HepG2 (cell line): Measurements from ENCODE around the gene WDHD1. TPM values are rescaled to one million over a fixed set of nuclear protein-coding genes. Genes with fewer than 3 reads are reported as not detected.

Experiments
- ATAC-seq: fragments of 200-7000 bp; cut with Tn5 transposase; 3 replicates; pipeline ENCODE4 v1.9.1; 2020; ENCODE audit warnings: mild to moderate bottlenecking, moderate library complexity
- BruUV-seq: library from RNA; stranded (reverse); fragments of 400-500 nt; replicated peaks from 2 replicates; lab custom pipeline; 2021; lab: Mats Ljungman, UMichigan
- CTCF ChIA-PET: fragments of 300-600 bp; formaldehyde crosslinking; extraction: SDS; loops from one replicate; lab custom pipeline; 2021; ENCODE audit warnings: low total read pairs, inconsistent platforms, low intra/inter-chr PET ratio; lab: Yijun Ruan, JAX
- POLR2A ChIA-PET: fragments of 350-600 bp; sonication (Branson Sonifier 250); formaldehyde crosslinking; loops from one replicate; lab custom pipeline; 2020; ENCODE audit warnings: antibody characterized with exemption, inconsistent platforms; lab: Yijun Ruan, JAX
- DNase-seq: peaks from one replicate; pipeline ENCODE4 v3.0.0-alpha.2; 2015; ENCODE audit warnings: low spot score
- FAIRE-seq: peaks from 3 replicates; lab custom pipeline; 2011; peaks lifted over from hg19 to GRCh38; lab: Jason Lieb, UNC
- H2AFZ ChIP-seq: one replicate; pipeline ENCODE4 v1.6.1; 2011; ENCODE audit warnings: low read length, inconsistent platforms
- H3K27ac ChIP-seq: fragments of 300-600 bp; 3 replicates; pipeline ENCODE4 v1.8.0; 2011; ENCODE audit warnings: mixed run types, mild to moderate bottlenecking, mixed read lengths, low read length, inconsistent platforms; ENCODE audit not compliant: insufficient read depth; ENCODE audit errors: extremely low read length
- H3K27me3 ChIP-seq, 2 experiments: fragments of 200-600 bp in 1 of 2; 2 replicates in 1 of 2; 3 replicates in 1 of 2; pipeline versions ENCODE4 v1.6.0 to v1.8.0; 2011; ENCODE audit warnings: low read length in 2 of 2, mild to moderate bottlenecking in 2 of 2, moderate library complexity in 2 of 2, inconsistent platforms in 1 of 2; ENCODE audit not compliant: insufficient read depth in 2 of 2, control insufficient read depth in 1 of 2
- H3K36me3 ChIP-seq, 2 experiments: fragments of 200-600 bp in 1 of 2; replicated peaks in 1 of 2; 2 replicates in 1 of 2; 3 replicates in 1 of 2; pipeline versions ENCODE4 v1.5.1 to v1.8.0; 2011; ENCODE audit warnings: low read length in 2 of 2, inconsistent platforms in 1 of 2; ENCODE audit not compliant: insufficient read depth in 2 of 2, control insufficient read depth in 1 of 2
- H3K4me1 ChIP-seq: 2 replicates; pipeline ENCODE4 v1.5.1; 2012; ENCODE audit warnings: low read length, inconsistent platforms; ENCODE audit not compliant: insufficient read depth
- H3K4me2 ChIP-seq: 2 replicates; pipeline ENCODE4 v1.6.0; 2011; ENCODE audit warnings: low read depth, low read length, inconsistent platforms
- H3K4me3 ChIP-seq, 3 experiments: fragments of 200-600 bp in 1 of 3; sonication (generic), shearing (Covaris generic) in 1 of 3; replicated peaks in 1 of 3; 2 replicates each; pipeline ENCODE4 v1.5.1; 2011 to 2016; ENCODE audit warnings: low read length in 3 of 3, inconsistent platforms in 2 of 3, low read depth in 2 of 3, mild to moderate bottlenecking in 2 of 3, control low read depth in 1 of 3, mixed read lengths in 1 of 3; ENCODE audit not compliant: insufficient read depth in 1 of 3
- H3K79me2 ChIP-seq: one replicate; pipeline ENCODE4 v1.6.1; 2011; ENCODE audit warnings: low read length, inconsistent platforms; ENCODE audit not compliant: insufficient read depth
- H3K9ac ChIP-seq: 2 replicates; pipeline ENCODE4 v1.6.0; 2011; ENCODE audit warnings: mild to moderate bottlenecking, low read depth, low read length, inconsistent platforms; ENCODE audit not compliant: insufficient read depth
- H3K9me3 ChIP-seq: 2 replicates; pipeline ENCODE4 v1.5.1; 2012; ENCODE audit warnings: mild to moderate bottlenecking, low read length
- H4K20me1 ChIP-seq: 2 replicates; pipeline ENCODE4 v1.6.0; 2011; ENCODE audit warnings: inconsistent platforms, mild to moderate bottlenecking, low read length, moderate library complexity; ENCODE audit not compliant: insufficient read depth
- MAFF ChIP-seq: IDR thresholded peaks from 2 replicates; pipeline ENCODE4 v1.6.1; 2011; ENCODE audit warnings: low read depth, low read length, improper control_type of control experiment
- MAFK ChIP-seq, 2 experiments: IDR thresholded peaks in 1 of 2; conservative IDR thresholded peaks in 1 of 2; 2 replicates each; pipeline ENCODE4 v1.6.1; 2011; ENCODE audit warnings: improper control_type of control experiment in 2 of 2, low read length in 2 of 2
- MED1 ChIP-seq: sonication (generic); formaldehyde crosslinking; IDR thresholded peaks from 2 replicates; pipeline ENCODE4 v1.4.0; 2020; ENCODE audit warnings: missing genetic modification reagents
- PRPF4 ChIP-seq: fragments of 200-400 bp; formaldehyde crosslinking; IDR thresholded peaks from 2 replicates; pipeline ENCODE4 v1.6.1; 2016; ENCODE audit warnings: low read length, low read depth; ENCODE audit not compliant: poor library complexity, severe bottlenecking
- SNAI1 ChIP-seq: sonication (generic); formaldehyde crosslinking; IDR thresholded peaks from 2 replicates; pipeline ENCODE4 v1.5.0; 2020; ENCODE audit warnings: mild to moderate bottlenecking, missing genetic modification reagents, borderline replicate concordance
- YEATS4 ChIP-seq: sonication (generic); formaldehyde crosslinking; IDR thresholded peaks from 2 replicates; pipeline ENCODE4 v1.4.0; 2020; ENCODE audit warnings: missing genetic modification reagents, borderline replicate concordance
- ZBTB49 ChIP-seq: sonication (generic); formaldehyde crosslinking; IDR thresholded peaks from 2 replicates; pipeline ENCODE4 v1.4.0; 2020; ENCODE audit warnings: missing genetic modification reagents, borderline replicate concordance
- ZFYVE20 ChIP-seq: sonication (generic); formaldehyde crosslinking; IDR thresholded peaks from 2 replicates; pipeline ENCODE4 v1.8.0; 2023; ENCODE audit warnings: low read depth, mild to moderate bottlenecking, moderate library complexity, missing genetic modification reagents, borderline replicate concordance
- ZNF709 ChIP-seq: sonication (generic); formaldehyde crosslinking; IDR thresholded peaks from 2 replicates; pipeline ENCODE4 v1.5.0; 2020; ENCODE audit warnings: mild to moderate bottlenecking, missing genetic modification reagents
- ZNF710 ChIP-seq: sonication (generic); formaldehyde crosslinking; IDR thresholded peaks from 2 replicates; pipeline ENCODE4 v1.5.0; 2020; ENCODE audit warnings: mild to moderate bottlenecking, missing genetic modification reagents, borderline replicate concordance
- ZNF713 ChIP-seq: sonication (generic); formaldehyde crosslinking; IDR thresholded peaks from 2 replicates; pipeline ENCODE4 v1.4.0; 2020; ENCODE audit warnings: mild to moderate bottlenecking, missing genetic modification reagents
- WGBS: methylation state at CpG from one replicate; pipeline ENCODE4 v1.1.6; 2017; ENCODE audit warnings: low lambda C conversion rate; 5-methylcytosine and 5-hydroxymethylcytosine counted together
- in situ Hi-C: cut with HindIII; loops from 2 replicates; pipeline ENCODE4 v1.10.0; 2017; ENCODE audit warnings: low pct_unique_long_range_greater_than_20kb; ENCODE audit not compliant: extremely low pct_ligation_motif_present
- intact Hi-C: fragments of 100-400 bp; cut with micrococcal nuclease; formaldehyde crosslinking; loops from one replicate; pipeline ENCODE4 v1.10.0; 2022; ENCODE audit not compliant: unreplicated experiment
- polyA plus RNA-seq, 8 experiments: library from polyadenylated mRNA; depleted of rRNA in 3 of 8; stranded (reverse) in 7 of 8; unstranded in 1 of 8; fragments of >200 nt; fragmentation: Illumina TruSeq in 4 of 8; extraction: Trizol in 4 of 8; gene quantifications; 2 replicates each; pipeline versions ENCODE4 v1.2.1 to v1.2.3, GENCODE V29; 2011 to 2016; ENCODE audit warnings: low read depth in 4 of 8, missing spikeins in 1 of 8, mixed read lengths in 1 of 8; ENCODE audit not compliant: insufficient read depth in 1 of 8
- total RNA-seq, 5 experiments: library from RNA; depleted of rRNA; stranded (reverse); fragments of >200 nt; fragmentation: Illumina TruSeq; extraction: Trizol; gene quantifications; 2 replicates each; pipeline ENCODE4 v1.2.3, GENCODE V29; 2016; ENCODE audit warnings: low read depth in 1 of 5

WDHD1 gene
- total and polyA plus RNA-seq, 2 of the 13 experiments (the other 11 are each of a cell fraction or from before 2014, with no cell fraction given): 5.5 to 27.5 TPM

- no peak for TF ChIP-seq ZBTB49 (CRISPR knock-in tag)
- TF ChIP-seq SNAI1 (CRISPR knock-in tag): peak; percentile 28; the same call in 1 of the 2 replicates
Observed at GRCh38 chr14:55051165-55051422, 24.2 kb upstream of the WDHD1 start (continued).

- TF ChIP-seq MAFK (conservative IDR thresholded peaks at IDR 0.05 in 1 of 2, IDR thresholded peaks at IDR 0.05 in 1 of 2; ENCODE audit: low read length in 2 of 2): peak; percentile 95 to 97
- TF ChIP-seq ZNF710 (CRISPR knock-in tag): no peak
- TF ChIP-seq PRPF4: no peak
- peak; percentile 96 for TF ChIP-seq MAFF
- no peak for TF ChIP-seq MED1
- TF ChIP-seq YEATS4 (CRISPR knock-in tag): no peak
- TF ChIP-seq ZFYVE20 (CRISPR knock-in tag): no peak
- no peak for TF ChIP-seq ZNF713 (CRISPR knock-in tag)
- no peak for TF ChIP-seq ZNF709 (CRISPR knock-in tag)
- TF ChIP-seq, all 625 proteins: peak for 2
- Histone ChIP-seq H3K27me3 (no peaks in the 10 kb centered on the region; a peak in 1 of 5 replicates), H3K4me1 (peaks cover 20% of the 10 kb centered on the region), H3K9ac (no peak overlapping the region), H4K20me1 (peaks cover 16% of the 10 kb centered on the region; the same call in 1 of the 2 replicates), H3K4me3 (no peak overlapping the region), H3K36me3 (peaks cover 0 to 2% of the 10 kb centered on the region in 2 experiments; a peak in 1 of 5 replicates), H3K9me3 (no peaks in the 10 kb centered on the region), H2AFZ (no peak overlapping the region), H3K27ac (no peak overlapping the region), H3K4me2 (no peak overlapping the region), H3K79me2 (peaks cover 20% of the 10 kb centered on the region)
- POLR2A ChIA-PET: no interaction called here
- no peak for ATAC-seq
- DNase-seq: no peak
- BruUV-seq: no TSS peak
- in situ Hi-C loops (no loop called here), intact Hi-C loops (no loop called here)
- WGBS: 94% methylated on average over 2 of the region's 2 CpGs
- CTCF ChIA-PET: no interaction called here
- no peak for FAIRE-seq
Observed at GRCh38 chr14:55048900-55049436, 22.1 kb upstream of the WDHD1 start.
